DMS 273 (cell line): ENCODE data around the gene TGFBR2.
A peak's percentile ranks its signal among the peaks of the same experiment; 100 is the strongest.

Source experiments
- DNase-seq: peaks from one replicate; lab custom pipeline; 2025; ENCODE audit not compliant: unreplicated experiment; lab: John Stamatoyannopoulos, UW

Gene TGFBR2

DNA sequence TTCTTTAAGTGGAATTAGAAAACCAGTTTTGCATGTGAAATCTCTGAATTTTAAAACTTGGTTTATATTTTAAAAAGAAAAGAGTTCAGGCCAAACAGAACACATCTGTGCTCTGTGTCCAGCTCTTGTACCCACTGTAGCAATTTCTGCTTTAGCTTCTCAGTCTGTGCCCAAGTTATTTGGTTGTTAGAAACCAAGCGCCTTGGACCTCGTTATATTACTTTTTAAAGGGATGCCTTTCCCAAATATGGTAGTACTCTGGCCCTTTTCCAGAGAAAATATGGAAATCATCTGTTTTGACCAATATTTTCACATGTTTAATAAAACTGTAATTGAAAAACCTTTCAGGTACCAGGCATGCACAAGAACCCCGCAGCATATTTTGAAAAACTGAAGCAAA is 27.3 kb downstream of the TGFBR2 start:
- DNase-seq = no peak

- DNase-seq = no peak
These were observed 28.6 kb downstream of the TGFBR2 start for GRCh38 chr3:30634761-30635735.

- no peak for DNase-seq
These were observed 31.2 kb downstream of the TGFBR2 start for GRCh38 chr3:30637310-30638219.

DNA sequence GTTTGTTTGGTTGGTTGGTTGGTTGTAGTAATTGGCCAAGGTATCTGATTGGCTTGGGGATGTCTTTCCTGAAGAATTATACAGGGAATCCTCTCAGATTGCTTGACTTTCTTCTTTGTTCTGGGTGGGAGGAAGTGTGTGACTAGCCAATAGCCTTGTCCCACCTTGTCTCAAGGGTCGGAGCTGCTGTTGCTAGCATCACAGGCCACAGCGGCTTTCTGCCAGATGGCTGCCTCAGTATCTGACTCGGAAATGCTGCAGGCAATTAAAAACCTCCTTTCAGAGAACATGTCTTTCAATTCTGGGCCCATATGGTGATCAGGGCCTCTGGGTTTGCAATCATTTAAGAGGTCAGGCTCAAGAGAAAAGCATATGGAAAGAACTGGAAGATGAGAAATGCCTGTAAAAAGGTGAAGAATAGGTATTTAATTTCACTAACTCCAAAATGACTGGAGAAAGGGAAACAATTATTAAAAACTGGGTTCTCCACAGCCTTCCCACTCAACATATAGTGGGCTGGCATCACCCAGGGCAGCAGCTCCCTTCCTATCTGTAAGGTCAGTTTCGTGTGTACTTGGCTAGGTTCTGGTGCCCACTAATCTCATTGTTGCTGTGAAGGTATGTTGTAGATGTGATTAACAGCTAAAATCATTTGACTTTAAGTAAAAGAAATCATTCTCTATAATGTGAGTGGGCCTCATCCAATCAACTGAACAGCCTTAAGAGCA is 32.4 kb downstream of the TGFBR2 start:
- peak; percentile 87 for DNase-seq

DNA sequence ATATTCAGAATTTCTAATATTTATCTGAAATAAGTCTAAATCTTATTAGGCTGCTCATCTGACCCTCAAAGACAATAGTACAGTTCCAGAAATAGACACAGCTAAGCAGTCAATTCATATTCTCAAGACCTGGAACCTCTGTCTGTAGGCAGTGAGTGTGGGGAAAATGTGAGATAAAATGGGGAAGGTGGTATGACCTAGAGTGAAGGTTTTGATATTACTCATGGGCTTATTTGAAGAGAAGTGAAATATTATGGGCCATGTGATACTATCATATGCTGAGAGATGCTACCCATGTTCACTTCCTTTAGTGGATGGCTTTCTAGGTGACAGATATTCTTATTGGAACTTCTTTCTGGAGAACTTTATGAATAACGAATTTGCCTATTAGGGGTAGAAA is 33.5 kb downstream of the TGFBR2 start:
- no peak for DNase-seq

GRCh38 chr3:30640851-30641250 is 34.5 kb downstream of the TGFBR2 start:
- DNase-seq = no peak

DNA sequence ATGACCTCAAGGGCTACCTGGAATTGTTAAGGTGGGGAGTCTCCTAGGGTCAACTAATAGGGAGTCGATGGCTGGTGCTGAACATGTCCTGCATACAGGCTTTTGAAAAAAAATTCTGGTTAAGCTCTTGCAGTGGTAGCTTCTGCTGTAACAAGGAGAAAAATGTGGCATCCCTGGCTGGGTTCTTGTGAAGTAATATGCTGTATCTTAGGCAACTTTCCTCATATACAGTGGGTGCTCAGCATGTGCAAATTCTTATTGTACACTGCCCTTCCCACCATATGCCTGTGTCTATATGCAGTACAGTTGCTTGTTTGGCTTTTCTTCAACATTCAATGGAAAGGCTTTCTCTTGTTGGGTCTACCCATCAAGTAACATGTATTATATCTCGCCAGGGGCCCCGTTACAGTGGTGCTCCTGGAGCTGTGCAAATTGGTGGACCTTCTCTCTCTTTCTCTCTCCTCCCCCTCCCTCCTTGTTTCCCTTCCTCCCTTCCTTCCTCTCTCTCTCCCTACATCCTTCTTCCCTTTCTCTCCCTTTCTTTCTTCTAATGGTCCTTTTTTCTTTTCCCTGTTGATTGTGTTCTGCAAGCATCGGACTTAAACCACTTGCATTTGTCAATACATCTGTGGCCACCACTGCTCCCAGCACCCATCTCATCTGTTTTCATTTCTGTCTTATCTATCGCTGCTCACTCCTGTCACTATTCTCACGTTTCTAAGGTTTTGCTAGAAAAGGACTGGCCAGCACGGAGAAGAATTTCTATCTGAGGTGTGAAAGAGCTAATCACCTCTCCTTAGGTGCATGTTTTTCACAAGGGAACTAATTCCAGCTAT is 35.2 kb downstream of the TGFBR2 start:
- no peak for DNase-seq

- DNase-seq = no peak
These were observed 36.5 kb downstream of the TGFBR2 start for GRCh38 chr3:30642849-30643361.

DNA sequence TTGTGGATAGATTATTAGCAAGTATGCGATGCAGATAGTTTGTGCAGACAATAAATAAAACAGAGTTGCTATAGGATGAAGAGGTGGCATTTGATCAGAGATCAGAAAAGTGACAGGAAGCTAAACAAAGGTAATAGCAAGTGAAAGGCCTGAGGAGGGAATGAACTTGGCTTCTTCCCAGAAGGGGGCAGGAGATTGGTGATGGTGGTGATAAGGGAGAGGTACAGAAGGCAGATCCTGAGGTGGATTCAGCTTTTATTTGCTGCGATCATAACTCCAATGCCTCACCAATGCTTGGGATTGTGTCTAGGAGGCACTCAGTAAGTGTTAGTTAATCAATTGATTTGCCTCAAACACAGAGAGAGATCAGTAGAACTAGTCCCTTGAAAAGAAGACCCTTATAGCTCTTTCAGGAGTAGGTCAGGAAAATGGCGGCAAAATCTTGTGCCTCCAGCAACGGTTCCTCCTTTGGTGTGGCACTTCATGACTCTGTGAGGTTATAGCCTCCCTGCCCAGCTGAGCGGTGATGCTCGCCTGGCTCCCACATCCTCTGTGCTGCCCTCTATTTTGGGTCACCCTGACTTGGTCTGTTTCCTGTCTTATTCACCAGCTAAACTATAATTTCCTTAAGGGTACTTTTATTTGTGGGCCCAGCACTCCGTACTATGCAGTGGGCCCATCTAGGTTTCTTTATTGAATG is 37.5 kb downstream of the TGFBR2 start:
- no peak for DNase-seq

DNA sequence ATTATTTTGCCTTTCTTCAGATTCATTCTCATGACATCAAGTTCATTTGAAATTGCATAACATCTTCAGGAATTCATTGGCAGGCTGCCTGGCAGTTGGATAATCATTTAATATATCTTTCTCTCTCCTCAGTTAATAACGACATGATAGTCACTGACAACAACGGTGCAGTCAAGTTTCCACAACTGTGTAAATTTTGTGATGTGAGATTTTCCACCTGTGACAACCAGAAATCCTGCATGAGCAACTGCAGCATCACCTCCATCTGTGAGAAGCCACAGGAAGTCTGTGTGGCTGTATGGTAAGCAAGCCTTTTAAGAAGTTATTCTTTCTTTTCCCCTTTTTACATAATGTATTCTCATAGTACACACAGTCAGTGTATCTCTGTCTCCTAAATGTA is 38.2 kb downstream of the TGFBR2 start:
- DNase-seq = no peak

- DNase-seq = no peak
These were observed 38.7 kb downstream of the TGFBR2 start for GRCh38 chr3:30645077-30645476.

DNA sequence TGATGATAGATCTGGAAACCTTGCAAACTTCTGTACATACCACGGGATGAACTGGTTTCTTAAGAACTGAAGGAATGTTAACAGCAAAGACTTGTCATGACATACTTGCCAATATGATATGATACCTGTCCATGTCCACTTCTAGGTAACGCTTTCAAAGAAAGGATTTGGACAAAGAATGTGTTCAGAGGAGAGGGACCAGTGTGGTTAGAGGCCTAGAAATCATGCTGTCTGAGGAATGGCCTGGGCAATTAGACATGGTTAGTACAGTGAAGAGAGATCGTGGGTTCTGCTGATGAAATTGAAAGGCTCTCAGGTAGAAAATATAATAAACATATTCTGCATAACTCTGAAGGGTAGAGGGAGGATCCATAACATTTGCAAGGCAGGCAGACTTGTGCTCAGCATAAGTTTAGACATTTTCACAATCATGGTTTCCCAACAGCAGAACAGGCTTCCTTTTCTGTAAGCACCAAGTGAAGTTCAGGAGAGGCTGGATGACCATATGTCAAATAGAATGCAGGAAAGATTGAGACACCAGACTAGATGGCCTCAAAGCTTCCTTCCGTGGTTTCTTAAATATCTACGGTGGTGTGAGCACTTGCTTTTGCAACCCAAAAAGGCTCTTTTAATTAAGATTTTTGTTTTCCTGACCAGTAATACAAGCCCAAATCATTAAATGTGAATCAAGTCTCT is 39.9 kb downstream of the TGFBR2 start:
- no peak for DNase-seq

GRCh38 chr3:30646961-30647752 is 40.8 kb downstream of the TGFBR2 start:
- no peak for DNase-seq

DNA sequence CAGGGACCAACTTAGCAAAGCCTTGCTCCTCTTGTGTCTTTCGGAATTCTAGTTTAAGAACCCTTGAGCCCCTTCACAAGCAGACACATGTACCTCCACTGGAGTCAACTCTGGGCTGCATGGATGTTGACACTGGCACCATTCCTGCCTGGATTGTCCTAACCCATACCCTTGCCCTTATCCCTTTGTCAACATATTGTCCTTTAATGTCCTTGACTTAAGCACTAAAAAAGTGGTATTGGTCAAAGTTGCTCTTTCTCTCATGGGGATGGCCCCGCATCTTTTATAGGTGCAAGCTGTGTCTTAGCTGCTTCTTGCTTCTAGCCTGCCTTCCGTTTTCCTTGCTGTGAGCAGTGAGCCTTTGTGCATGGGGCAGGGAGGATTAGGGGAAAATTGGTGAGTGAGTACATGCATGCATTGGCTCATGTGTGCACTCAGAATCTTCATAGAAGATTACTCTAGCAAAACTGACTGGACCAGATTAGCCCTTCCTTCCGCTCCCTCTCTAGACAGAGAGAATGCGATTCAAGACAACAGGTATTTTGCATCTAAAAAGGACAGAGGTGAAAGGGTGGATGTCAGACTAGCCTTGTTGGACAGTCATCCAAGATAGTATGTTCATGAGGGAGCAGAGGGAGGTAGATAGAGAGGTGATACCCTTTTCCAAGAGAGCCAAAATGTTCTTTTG is 42.4 kb downstream of the TGFBR2 start:
- DNase-seq = no peak

GRCh38 chr3:30649572-30650318 is 43.3 kb downstream of the TGFBR2 start:
- no peak for DNase-seq

DNA sequence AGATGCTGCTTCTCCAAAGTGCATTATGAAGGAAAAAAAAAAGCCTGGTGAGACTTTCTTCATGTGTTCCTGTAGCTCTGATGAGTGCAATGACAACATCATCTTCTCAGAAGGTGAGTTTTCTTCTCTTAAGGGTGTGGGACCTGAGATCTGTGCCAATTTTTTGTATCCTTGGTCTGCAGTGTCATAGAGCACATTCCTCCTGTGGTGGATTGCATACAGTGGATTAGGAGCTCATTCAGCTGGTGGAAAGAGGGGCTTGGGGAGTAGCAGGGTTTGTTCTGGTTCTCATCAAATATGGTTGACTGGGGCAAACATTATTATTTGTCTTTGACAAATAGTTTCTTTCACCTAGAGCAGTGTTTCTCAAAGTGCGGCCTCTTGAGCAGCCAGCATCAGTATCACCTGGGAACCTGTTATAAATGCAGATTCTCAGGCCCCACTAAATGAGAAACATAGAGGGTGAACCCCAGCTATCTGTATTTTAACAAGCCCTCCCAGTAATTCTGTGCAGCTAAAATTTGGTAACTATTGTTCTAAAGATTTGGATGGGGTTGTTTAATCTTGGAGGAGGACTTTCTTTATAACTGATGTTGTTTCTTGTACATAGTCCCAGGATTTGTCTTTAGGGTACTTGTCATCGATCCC is 44.1 kb downstream of the TGFBR2 start:
- DNase-seq = no peak
